ENCODE data around the gene ZNF488.

DNA sequence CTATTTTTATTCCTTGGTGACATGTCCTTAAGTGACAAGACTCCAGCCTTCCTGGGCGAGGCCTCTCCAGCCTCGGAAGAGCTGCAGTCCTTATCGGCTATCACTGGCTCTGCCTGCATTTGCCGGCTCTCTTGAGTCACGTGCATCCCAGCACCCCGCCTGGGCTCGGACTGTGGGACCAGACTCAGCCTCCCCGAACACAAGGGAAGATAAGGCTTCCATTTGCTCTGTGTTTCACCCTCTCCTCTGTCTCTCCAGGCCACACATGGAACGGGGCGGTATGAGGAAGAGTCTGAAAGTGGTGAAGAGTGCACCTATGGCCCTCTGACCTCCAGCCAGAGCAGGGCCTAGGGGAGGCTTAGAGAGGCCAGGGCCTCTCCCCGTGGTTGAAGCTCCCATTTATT is 57.2 kb downstream of the ZNF488 start:
- TF ChIP-seq POLR2A (IDR thresholded peaks at IDR 0.05) (no peak), CTCF (IDR thresholded peaks at IDR 0.05) (no peak)

Data from gastroesophageal sphincter (tissue), 3 donors.